ENCODE measurements around the gene PPP2R2D. TPM values are rescaled to one million over a fixed set of nuclear protein-coding genes. Genes with fewer than 3 reads are reported as not detected.

Gene PPP2R2D
- total and polyA plus RNA-seq, 4 donors: 15.6 to 51.4 (median 22.0) TPM

DNA sequence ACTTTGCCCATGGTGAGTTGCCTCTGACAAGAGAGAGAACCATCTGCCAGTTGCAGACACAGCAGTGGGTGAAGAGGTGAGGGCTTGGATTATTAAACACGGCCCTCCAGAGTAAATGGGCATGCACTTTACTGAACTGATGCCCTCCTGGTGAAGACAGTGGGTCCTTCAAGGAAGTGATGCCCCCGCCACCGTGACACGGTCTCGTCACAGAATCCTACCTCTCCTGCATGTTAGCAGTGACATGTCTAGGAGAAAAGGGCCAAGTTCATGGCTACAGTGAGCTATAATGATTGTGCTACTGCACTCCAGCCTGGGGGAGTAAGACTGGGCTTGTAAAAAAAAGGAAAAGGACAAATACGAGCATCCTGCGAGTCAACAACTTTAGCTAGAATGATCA is 78.5 kb downstream of the PPP2R2D start:
- Histone ChIP-seq H3K9me3 (ENCODE audit: control insufficient read depth in 4 of 4, insufficient read depth in 3 of 4, low read length in 3 of 4) (no peaks in the 10 kb centered on the region), H3K27me3 (ENCODE audit: control insufficient read depth in 3 of 3, insufficient read depth in 3 of 3, low read length in 2 of 3) (no peaks in the 10 kb centered on the region), H3K36me3 (ENCODE audit: control insufficient read depth in 4 of 4, insufficient read depth in 4 of 4, low read length in 4 of 4) (peaks cover 0 to 5% (median 0%) of the 10 kb centered on the region in 4 donors), H3K9ac (ENCODE audit: insufficient read depth in 1 of 2, low read length in 2 of 2) (peak overlapping the region in 1 of 2 donors; percentile 34), H3K27ac (ENCODE audit: low read depth in 1 of 2, low read length in 1 of 2) (no peak overlapping the region), H3K4me1 (ENCODE audit: control insufficient read depth in 5 of 5, insufficient read depth in 5 of 5, low read length in 5 of 5) (peaks cover 5 to 18% (median 8%) of the 10 kb centered on the region in 5 donors), H3K4me3 (peak overlapping the region; percentile 8)
- ATAC-seq (ENCODE audit: insufficient read depth, low FRiP score) (no peak), DNase-seq (no peak)
- TF ChIP-seq, protein P1, sequence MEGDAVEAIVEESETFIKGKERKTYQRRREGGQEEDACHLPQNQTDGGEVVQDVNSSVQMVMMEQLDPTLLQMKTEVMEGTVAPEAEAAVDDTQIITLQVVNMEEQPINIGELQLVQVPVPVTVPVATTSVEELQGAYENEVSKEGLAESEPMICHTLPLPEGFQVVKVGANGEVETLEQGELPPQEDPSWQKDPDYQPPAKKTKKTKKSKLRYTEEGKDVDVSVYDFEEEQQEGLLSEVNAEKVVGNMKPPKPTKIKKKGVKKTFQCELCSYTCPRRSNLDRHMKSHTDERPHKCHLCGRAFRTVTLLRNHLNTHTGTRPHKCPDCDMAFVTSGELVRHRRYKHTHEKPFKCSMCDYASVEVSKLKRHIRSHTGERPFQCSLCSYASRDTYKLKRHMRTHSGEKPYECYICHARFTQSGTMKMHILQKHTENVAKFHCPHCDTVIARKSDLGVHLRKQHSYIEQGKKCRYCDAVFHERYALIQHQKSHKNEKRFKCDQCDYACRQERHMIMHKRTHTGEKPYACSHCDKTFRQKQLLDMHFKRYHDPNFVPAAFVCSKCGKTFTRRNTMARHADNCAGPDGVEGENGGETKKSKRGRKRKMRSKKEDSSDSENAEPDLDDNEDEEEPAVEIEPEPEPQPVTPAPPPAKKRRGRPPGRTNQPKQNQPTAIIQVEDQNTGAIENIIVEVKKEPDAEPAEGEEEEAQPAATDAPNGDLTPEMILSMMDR (IDR thresholded peaks at IDR 0.05; ENCODE audit: control extremely low read depth, extremely low read depth): no peak
- WGBS, 2 donors: 73 to 82% methylated on average over 7 of the region's 7 CpGs

- DNase-seq (peak; percentile 32 to 40 (median 39)), ATAC-seq (ENCODE audit: insufficient read depth, low FRiP score) (no peak)
- H3K27me3 ChIP-seq (ENCODE audit: control insufficient read depth in 3 of 3, insufficient read depth in 3 of 3, low read length in 2 of 3): no peaks in the 10 kb centered on the region
- peak overlapping the region in 1 of 2 donors; percentile 34 for H3K9ac ChIP-seq (ENCODE audit: insufficient read depth in 1 of 2, low read length in 2 of 2)
- peaks cover 5 to 18% (median 8%) of the 10 kb centered on the region in 5 donors for H3K4me1 ChIP-seq (ENCODE audit: control insufficient read depth in 5 of 5, insufficient read depth in 5 of 5, low read length in 5 of 5)
- WGBS, 2 donors: 33% methylated on average over 30 of the region's 30 CpGs
- H3K4me3 ChIP-seq: peak overlapping the region; percentile 8
- peaks cover 0 to 5% (median 0%) of the 10 kb centered on the region in 4 donors for H3K36me3 ChIP-seq (ENCODE audit: control insufficient read depth in 4 of 4, insufficient read depth in 4 of 4, low read length in 4 of 4)
- H3K9me3 ChIP-seq (ENCODE audit: control insufficient read depth in 4 of 4, insufficient read depth in 3 of 4, low read length in 3 of 4): no peaks in the 10 kb centered on the region
- H3K27ac ChIP-seq (ENCODE audit: low read depth in 1 of 2, low read length in 1 of 2): peak overlapping the region in 1 of 2 donors; percentile 56
- TF ChIP-seq, protein P1 (IDR thresholded peaks at IDR 0.05; ENCODE audit: control extremely low read depth, extremely low read depth): no peak
Observed at GRCh38 chr10:131979821-131980270, 79.0 kb downstream of the PPP2R2D start.

DNA sequence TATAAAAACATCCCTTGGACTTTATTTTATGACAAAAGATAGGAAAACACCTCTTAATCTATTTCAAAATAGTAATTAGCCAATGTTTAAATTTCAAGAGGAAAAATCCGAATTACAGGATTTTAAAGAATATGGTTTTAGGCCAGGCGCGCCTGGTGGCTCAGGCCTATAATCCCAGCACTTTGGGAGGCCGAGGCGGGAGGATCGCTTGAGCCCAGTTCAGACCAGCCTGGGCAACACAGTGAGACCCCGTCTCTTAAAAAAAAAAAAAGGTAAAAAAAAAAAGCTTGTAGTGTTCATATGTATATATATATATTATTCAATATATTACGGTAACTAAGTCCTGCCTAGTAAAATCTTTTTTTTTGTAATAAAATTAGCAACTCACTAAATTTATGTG is 79.5 kb downstream of the PPP2R2D start:
- TF ChIP-seq, protein P1 (IDR thresholded peaks at IDR 0.05; ENCODE audit: control extremely low read depth, extremely low read depth): no peak
- 89 to 90% methylated on average over 8 of the region's 8 CpGs for WGBS, 2 donors
- Histone ChIP-seq H3K36me3 (ENCODE audit: control insufficient read depth in 4 of 4, insufficient read depth in 4 of 4, low read length in 4 of 4) (peaks cover 0 to 5% (median 0%) of the 10 kb centered on the region in 4 donors), H3K4me3 (no peak overlapping the region), H3K9ac (ENCODE audit: insufficient read depth in 1 of 2, low read length in 2 of 2) (no peak overlapping the region), H3K4me1 (ENCODE audit: control insufficient read depth in 5 of 5, insufficient read depth in 5 of 5, low read length in 5 of 5) (peaks cover 5 to 18% (median 8%) of the 10 kb centered on the region in 5 donors), H3K27ac (ENCODE audit: low read depth in 1 of 2, low read length in 1 of 2) (no peak overlapping the region), H3K9me3 (ENCODE audit: control insufficient read depth in 4 of 4, insufficient read depth in 3 of 4, low read length in 3 of 4) (no peaks in the 10 kb centered on the region), H3K27me3 (ENCODE audit: control insufficient read depth in 3 of 3, insufficient read depth in 3 of 3, low read length in 2 of 3) (no peaks in the 10 kb centered on the region)
- DNase-seq (no peak), ATAC-seq (ENCODE audit: insufficient read depth, low FRiP score) (no peak)

Measured in lung (tissue), 12 donors.